DND-41 (cell line): Measurements from ENCODE around the gene RASA4B.

Source experiments
- EZH2 ChIP-seq: IDR thresholded peaks from 3 replicates; pipeline ENCODE4 v1.6.1; 2012; ENCODE audit warnings: borderline replicate concordance, low read depth, mild to moderate bottlenecking, moderate library complexity, low read length, inconsistent platforms; ENCODE audit not compliant: severe bottlenecking
- TF ChIP-seq, protein P1 (sequence below): IDR thresholded peaks from 2 replicates; pipeline ENCODE4 v1.5.1; 2012; ENCODE audit warnings: borderline replicate concordance, low read length, moderate library complexity, mild to moderate bottlenecking; ENCODE audit not compliant: poor library complexity, severe bottlenecking; ENCODE audit errors: extremely low read depth

DNA sequence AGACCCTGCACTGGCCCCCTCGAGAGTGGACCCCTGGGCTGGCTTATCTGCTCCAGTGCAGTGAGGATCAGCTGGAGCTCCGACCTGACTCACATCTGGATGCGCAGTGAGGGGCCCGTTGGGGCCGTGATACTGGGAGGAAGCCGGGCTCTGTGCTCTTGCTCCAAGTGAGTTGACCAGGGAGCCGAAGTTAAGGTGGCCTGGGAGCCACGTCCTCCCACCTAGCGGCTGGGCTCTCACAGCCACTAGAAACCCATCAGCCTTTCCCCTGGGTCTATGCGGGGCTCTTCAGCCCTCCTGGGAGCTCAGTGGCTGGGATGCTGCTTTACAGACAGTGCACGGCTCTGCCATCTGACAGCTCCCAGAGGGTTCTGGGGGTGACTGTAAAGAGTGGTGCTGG lies 62.0 kb downstream of the RASA4B start:
- TF ChIP-seq, protein P1, sequence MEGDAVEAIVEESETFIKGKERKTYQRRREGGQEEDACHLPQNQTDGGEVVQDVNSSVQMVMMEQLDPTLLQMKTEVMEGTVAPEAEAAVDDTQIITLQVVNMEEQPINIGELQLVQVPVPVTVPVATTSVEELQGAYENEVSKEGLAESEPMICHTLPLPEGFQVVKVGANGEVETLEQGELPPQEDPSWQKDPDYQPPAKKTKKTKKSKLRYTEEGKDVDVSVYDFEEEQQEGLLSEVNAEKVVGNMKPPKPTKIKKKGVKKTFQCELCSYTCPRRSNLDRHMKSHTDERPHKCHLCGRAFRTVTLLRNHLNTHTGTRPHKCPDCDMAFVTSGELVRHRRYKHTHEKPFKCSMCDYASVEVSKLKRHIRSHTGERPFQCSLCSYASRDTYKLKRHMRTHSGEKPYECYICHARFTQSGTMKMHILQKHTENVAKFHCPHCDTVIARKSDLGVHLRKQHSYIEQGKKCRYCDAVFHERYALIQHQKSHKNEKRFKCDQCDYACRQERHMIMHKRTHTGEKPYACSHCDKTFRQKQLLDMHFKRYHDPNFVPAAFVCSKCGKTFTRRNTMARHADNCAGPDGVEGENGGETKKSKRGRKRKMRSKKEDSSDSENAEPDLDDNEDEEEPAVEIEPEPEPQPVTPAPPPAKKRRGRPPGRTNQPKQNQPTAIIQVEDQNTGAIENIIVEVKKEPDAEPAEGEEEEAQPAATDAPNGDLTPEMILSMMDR = no peak
- no peak for TF ChIP-seq EZH2
